Activated CD8-positive, alpha-beta T cell treated with anti-CD3 and anti-CD28 coated beads for 36 hours (primary cell): Measurements from ENCODE around the gene ENKD1. TPM values are rescaled to one million over a fixed set of nuclear protein-coding genes. Genes with fewer than 3 reads are reported as not detected.

Source experiments
- ATAC-seq: fragments of 200-7000 bp; cut with Tn5 transposase; one replicate; pipeline ENCODE4 v1.10.0; 2021; ENCODE audit warnings: mild to moderate bottlenecking, moderate library complexity
- CTCF ChIA-PET: fragments of 350-600 bp; sonication (Branson Sonifier 250); formaldehyde crosslinking; loops from one replicate; lab custom pipeline; 2021; ENCODE audit warnings: antibody characterized with exemption; lab: Charles Lee
- POLR2A ChIA-PET: fragments of 350-600 bp; sonication (Branson Sonifier 250); formaldehyde crosslinking; loops from one replicate; lab custom pipeline; 2021; ENCODE audit warnings: antibody characterized with exemption; lab: Charles Lee
- DNase-seq: peaks from one replicate; pipeline ENCODE4 v3.0.0-alpha.2; 2020
- H3K27ac Mint-ChIP-seq: one replicate; pipeline ENCODE4 v1.8.0; 2021; ENCODE audit warnings: mild to moderate bottlenecking, mixed read lengths
- H3K27me3 Mint-ChIP-seq: one replicate; pipeline ENCODE4 v1.8.0; 2021; ENCODE audit warnings: mixed read lengths
- H3K36me3 Mint-ChIP-seq: one replicate; pipeline ENCODE4 v1.8.0; 2021; ENCODE audit warnings: low read depth, mixed read lengths
- H3K4me1 Mint-ChIP-seq: one replicate; pipeline ENCODE4 v1.8.0; 2021; ENCODE audit warnings: low read depth, mixed read lengths
- H3K4me3 Mint-ChIP-seq: one replicate; pipeline ENCODE4 v1.8.0; 2021; ENCODE audit warnings: mild to moderate bottlenecking, moderate library complexity, mixed read lengths
- H3K9me3 Mint-ChIP-seq: one replicate; pipeline ENCODE4 v1.8.0; 2021; ENCODE audit warnings: mixed read lengths
- intact Hi-C: fragments of 100-400 bp; cut with micrococcal nuclease; formaldehyde crosslinking; loops from one replicate; pipeline ENCODE4 v1.10.0; 2022
- total RNA-seq, 2 experiments: library from RNA; stranded (reverse); gene quantifications; one replicate each; pipeline ENCODE4 v1.2.3, GENCODE V29; 2021
- TF ChIP-seq, protein P1 (sequence below): fragments of 200-600 bp; IDR thresholded peaks from one replicate; pipeline ENCODE4 v1.8.0; 2022; ENCODE audit warnings: antibody characterized with exemption, mild to moderate bottlenecking

Gene ENKD1
- total RNA-seq, 2 experiments from 2014 or later, result 8.4 to 8.9 TPM

DNA sequence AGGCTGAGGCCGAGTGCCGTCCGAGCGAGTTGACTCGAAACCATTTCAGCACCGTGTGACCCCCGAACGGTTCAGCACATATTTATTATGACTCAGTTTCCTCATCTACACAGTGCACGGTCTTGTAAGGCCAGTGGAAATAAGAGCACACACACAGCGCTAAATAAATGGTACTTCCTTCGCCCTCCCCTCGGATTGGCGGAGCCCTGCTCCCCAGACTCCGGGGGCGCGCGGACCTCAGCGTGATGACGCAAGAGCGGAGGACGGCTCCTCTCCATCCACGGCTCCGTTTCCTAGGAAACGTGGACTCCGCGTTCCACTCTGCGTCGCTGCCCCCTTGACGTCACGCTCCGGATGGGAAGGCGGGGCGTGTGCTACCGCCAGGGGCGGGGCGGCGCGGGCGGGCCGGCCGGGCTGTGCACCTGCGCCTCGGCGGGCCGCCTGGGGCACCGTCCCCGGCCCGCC, 6.0 kb downstream of the ENKD1 start, which contains the start of gene PARD6A:
PARD6A (plus strand) TSS at position 397 of the 465 bp plus-strand sequence. CDS start 79 bp downstream, outside the sequence.
- DNase-seq, result peak; percentile 98
- no peaks in the 10 kb centered on the region for H3K9me3 Mint-ChIP-seq
- ChIA-PET POLR2A (interaction anchor here (1.2 to 5.2 kb wide), 5 partner anchors 12 to 179 kb away, joined by 3 to 100 read pairs (median 6); partner anchors contain the start of genes ATP6V0D1, CARMIL2 and CTCF), CTCF (interaction anchor here (0.6 to 14.7 kb wide), 8 partner anchors 12 to 180 kb away, joined by 3 to 154 read pairs (median 8); partner anchors contain the start of genes ATP6V0D1, CARMIL2 and CTCF)
- intact Hi-C loops, result loop anchor here (10.0 kb wide), 1 partner anchor 274 kb away; the partner anchor contains the start of genes CTRL and PSMB10
- ATAC-seq, result peak; percentile 82
- TF ChIP-seq, protein P1, sequence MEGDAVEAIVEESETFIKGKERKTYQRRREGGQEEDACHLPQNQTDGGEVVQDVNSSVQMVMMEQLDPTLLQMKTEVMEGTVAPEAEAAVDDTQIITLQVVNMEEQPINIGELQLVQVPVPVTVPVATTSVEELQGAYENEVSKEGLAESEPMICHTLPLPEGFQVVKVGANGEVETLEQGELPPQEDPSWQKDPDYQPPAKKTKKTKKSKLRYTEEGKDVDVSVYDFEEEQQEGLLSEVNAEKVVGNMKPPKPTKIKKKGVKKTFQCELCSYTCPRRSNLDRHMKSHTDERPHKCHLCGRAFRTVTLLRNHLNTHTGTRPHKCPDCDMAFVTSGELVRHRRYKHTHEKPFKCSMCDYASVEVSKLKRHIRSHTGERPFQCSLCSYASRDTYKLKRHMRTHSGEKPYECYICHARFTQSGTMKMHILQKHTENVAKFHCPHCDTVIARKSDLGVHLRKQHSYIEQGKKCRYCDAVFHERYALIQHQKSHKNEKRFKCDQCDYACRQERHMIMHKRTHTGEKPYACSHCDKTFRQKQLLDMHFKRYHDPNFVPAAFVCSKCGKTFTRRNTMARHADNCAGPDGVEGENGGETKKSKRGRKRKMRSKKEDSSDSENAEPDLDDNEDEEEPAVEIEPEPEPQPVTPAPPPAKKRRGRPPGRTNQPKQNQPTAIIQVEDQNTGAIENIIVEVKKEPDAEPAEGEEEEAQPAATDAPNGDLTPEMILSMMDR, result no peak
- peak within 1 kb of the TSS; percentile 92 for H3K27ac Mint-ChIP-seq
- peak within 1 kb of the TSS; percentile 90 for H3K4me3 Mint-ChIP-seq
- H3K36me3 Mint-ChIP-seq, result peaks cover 9% of the 10 kb centered on the region
- H3K27me3 Mint-ChIP-seq, result no peaks in the 10 kb centered on the region
- peaks cover 18% of the 10 kb centered on the region for H3K4me1 Mint-ChIP-seq

DNA sequence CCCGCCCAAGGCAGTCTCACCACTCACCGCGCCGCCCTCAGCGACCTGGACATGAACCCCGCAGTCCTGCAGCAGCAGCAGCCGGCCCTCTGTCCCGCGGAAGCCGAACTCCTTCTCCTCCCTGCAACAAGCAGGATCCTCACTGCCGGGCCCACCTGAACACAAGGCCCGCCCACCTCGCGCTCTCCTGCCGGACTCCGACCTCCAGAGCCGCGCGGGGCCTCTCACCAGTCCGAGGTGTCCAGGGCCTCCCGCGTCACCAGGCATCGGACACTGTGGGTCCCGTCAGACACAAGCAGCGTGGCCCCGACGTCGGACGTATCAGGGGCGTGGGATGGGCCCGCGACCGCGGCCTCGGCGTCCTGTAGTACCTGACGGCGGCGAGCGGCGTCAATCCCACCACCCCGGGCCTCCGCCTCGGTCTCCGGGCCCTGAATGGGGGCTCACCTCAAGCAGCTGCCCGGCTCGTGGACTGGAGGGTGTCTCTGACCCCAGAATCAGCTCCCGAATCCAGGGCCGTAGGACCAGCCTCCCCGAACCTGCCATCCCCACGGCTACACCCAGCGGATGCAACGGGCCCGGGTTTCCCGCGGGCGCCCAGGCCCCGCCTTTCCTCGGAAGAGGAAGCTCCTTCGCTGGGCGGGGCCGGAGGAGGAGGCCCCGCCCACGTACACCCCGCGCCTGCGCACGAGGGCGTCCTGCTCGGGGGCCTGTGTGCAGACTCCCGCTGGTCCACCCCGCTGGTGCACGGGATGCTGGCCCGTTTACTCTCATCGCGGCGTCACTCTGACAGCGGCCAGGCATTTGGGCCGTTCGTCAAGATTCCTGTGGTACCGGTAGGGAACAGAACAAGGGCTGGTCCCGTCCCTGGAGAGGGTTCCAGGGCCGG, 6.6 kb downstream of the ENKD1 start, which contains the start of gene ACD:
ACD (minus strand) TSS at position 586 of the 889 bp plus-strand sequence; CDS start at position 546, 40 bp downstream.
- Mint-ChIP-seq H3K4me1 (peaks cover 15% of the 10 kb centered on the region), H3K4me3 (peak within 1 kb of the TSS; percentile 90), H3K36me3 (peaks cover 13% of the 10 kb centered on the region), H3K27ac (peak within 1 kb of the TSS; percentile 92), H3K27me3 (no peaks in the 10 kb centered on the region), H3K9me3 (no peaks in the 10 kb centered on the region)
- CTCF ChIA-PET, result interaction anchor here (0.6 to 14.7 kb wide), 10 partner anchors 8 to 179 kb away, joined by 3 to 154 read pairs (median 8); partner anchors contain the start of genes ATP6V0D1, CARMIL2 and CTCF
- intact Hi-C loops, result loop anchor here (10.0 kb wide), 1 partner anchor 275 kb away; the partner anchor contains the start of genes CTRL and PSMB10
- POLR2A ChIA-PET, result interaction anchor here (1.2 to 5.2 kb wide), 5 partner anchors 12 to 178 kb away, joined by 3 to 100 read pairs (median 6); partner anchors contain the start of genes ATP6V0D1, CARMIL2 and CTCF
- peak; percentile 92 for DNase-seq
- ATAC-seq, result peak; percentile 77
- TF ChIP-seq, protein P1, result no peak

DNA sequence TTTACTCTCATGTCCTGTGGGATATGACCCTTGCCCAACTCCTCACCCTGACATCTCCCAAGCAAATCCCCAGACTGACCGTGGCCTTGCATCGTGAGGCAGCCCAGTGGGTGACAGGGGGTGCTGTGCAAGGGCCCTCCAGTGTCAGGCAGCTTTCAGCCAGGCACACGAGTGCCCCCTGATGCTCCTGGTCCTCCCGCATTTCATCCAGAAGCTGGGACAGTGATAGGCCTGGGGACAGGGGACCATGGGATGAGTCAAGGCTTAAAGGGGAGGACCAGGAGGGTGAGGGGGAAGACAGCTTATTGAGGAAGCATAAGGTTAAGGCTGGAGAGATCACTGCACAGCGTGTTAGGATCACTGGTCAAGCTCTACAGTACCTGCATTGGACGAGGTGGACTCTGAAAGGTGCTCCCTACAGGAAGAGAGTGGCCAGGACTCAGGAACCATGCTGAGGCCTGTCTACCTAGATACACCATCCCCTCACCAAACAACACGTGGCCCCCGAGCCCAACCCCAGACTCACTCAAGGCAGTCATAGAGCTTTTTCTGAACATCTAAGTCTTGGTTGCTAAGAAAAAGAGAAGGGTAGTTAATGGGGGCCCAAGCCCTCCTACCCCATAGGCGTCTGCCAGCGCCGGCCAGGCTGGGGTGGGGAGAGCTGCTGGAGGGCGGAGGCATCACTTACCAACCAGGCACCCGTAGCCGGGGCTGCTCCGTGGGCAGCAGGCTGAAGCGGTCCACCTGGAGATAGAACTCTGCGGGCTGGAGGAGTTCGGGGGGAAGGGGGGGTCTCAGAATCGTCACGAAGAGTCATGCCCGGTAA, 7.5 kb downstream of the ENKD1 start:
- TF ChIP-seq, protein P1, result no peak
- Mint-ChIP-seq H3K9me3 (no peaks in the 10 kb centered on the region), H3K27ac (peak overlapping the region; percentile 92), H3K36me3 (peaks cover 16% of the 10 kb centered on the region), H3K27me3 (no peaks in the 10 kb centered on the region), H3K4me1 (peaks cover 15% of the 10 kb centered on the region), H3K4me3 (peak overlapping the region; percentile 90)
- intact Hi-C loops, result no loop called here
- ChIA-PET POLR2A (interaction anchor here (1.0 to 5.2 kb wide), 7 partner anchors 11 to 277 kb away, joined by 3 to 100 read pairs (median 6); partner anchors contain the start of genes ATP6V0D1, CARMIL2 and CTCF), CTCF (interaction anchor here (0.7 to 14.7 kb wide), 9 partner anchors 9 to 178 kb away, joined by 3 to 154 read pairs (median 6); partner anchors contain the start of genes ATP6V0D1 and CARMIL2)
- ATAC-seq (no peak), DNase-seq (no peak)

DNA sequence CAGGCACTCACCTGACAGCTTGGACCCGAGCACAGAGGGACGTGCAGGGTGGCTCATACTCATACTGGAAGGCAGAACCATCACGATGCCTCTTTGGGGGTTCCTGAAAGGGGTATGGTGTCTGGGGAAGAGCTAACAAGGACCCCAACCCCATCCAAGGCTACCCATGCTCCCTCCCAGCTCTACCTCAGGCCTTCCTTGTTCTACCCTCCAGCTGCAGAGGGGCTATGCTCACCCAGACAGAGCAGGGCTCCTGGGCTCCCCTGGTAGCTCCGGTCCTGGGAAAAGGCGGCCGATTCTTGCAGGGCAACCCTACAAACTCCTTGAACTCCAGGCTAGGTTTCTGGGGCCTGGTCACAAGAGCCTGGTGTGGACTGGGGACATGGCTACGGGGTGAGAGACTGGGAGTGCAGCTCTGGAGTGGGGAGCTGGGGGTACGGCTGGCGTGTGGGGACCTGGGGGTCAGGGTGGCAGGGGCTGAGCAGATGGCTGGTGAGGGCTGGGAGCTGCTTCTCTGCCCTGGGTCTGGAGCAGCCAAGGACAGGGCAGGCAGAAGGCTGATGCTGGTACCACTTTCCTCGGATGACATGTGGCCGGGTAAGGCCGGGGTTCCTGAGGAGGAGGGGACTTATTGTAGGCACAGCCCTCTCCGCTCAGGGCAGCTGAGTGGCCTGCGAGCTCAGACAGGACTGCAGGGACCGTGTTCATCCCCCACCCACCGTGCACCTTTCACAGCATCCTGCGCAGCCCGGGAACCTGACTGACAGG, 8.6 kb downstream of the ENKD1 start:
- POLR2A ChIA-PET, result interaction anchor here (1.0 to 5.2 kb wide), 6 partner anchors 10 to 278 kb away, joined by 3 to 100 read pairs (median 6); partner anchors contain the start of genes CARMIL2 and CTCF
- peaks cover 15% of the 10 kb centered on the region for H3K4me1 Mint-ChIP-seq
- no peak overlapping the region for H3K4me3 Mint-ChIP-seq
- peaks cover 15% of the 10 kb centered on the region for H3K36me3 Mint-ChIP-seq
- DNase-seq, result no peak
- CTCF ChIA-PET, result interaction anchor here (1.0 to 14.7 kb wide), 8 partner anchors 13 to 177 kb away, joined by 3 to 154 read pairs (median 6); partner anchors contain the start of genes ATP6V0D1, CARMIL2 and CTCF
- intact Hi-C loops, result no loop called here
- TF ChIP-seq, protein P1, result no peak
- ATAC-seq, result no peak
- H3K27me3 Mint-ChIP-seq, result no peaks in the 10 kb centered on the region
- H3K9me3 Mint-ChIP-seq, result no peaks in the 10 kb centered on the region
- H3K27ac Mint-ChIP-seq, result no peak overlapping the region
